Activated CD8-positive, alpha-beta memory T cell treated with anti-CD3 and anti-CD28 coated beads, Interleukin-2, amount 50 U/mL, for 4 hours (primary cell): ENCODE data around the gene PPP6R3.
"Not testable (repeated sequence)": the region's sequence is repeated elsewhere in the genome, so short reads cannot be mapped to it uniquely, and the experiment has no call there.

ENCODE experiments used
- DNase-seq: peaks from one replicate; pipeline ENCODE4 v3.0.0-alpha.2; 2020

Gene PPP6R3

GRCh38 chr11:68460741-68461574 lies at the start of gene PPP6R3:
Gene PPP6R3, plus strand, starts transcription at chr11:68460752. Its CDS starts 76,913 bp downstream, at chr11:68537665.
- no peak for DNase-seq

- no peak for DNase-seq
Measured at GRCh38 chr11:68411501-68411991, 49.0 kb upstream of the PPP6R3 start.

GRCh38 chr11:68412593-68413475 lies 47.7 kb upstream of the PPP6R3 start:
- DNase-seq: no peak

- no peak for DNase-seq
Measured at GRCh38 chr11:68413591-68413999, 47.0 kb upstream of the PPP6R3 start.

- no peak for DNase-seq
Measured at GRCh38 chr11:68414496-68415221, 45.9 kb upstream of the PPP6R3 start.

- DNase-seq: no peak
Measured at GRCh38 chr11:68416070-68416578, 44.4 kb upstream of the PPP6R3 start.

- DNase-seq: no peak
Measured at GRCh38 chr11:68418648-68419047, 41.9 kb upstream of the PPP6R3 start.

- no peak for DNase-seq
Measured at GRCh38 chr11:68420171-68420570, 40.4 kb upstream of the PPP6R3 start.

- no peak for DNase-seq
Measured at GRCh38 chr11:68423481-68423880, 37.1 kb upstream of the PPP6R3 start.

- no peak for DNase-seq
Measured at GRCh38 chr11:68424101-68424632, 36.4 kb upstream of the PPP6R3 start.

- DNase-seq: no peak
Measured at GRCh38 chr11:68424981-68425865, 35.3 kb upstream of the PPP6R3 start.

GRCh38 chr11:68425866-68426380 lies 34.6 kb upstream of the PPP6R3 start:
- no peak for DNase-seq

GRCh38 chr11:68429661-68430060 lies 30.9 kb upstream of the PPP6R3 start:
- DNase-seq: no peak

- DNase-seq: no peak
Measured at GRCh38 chr11:68430384-68430783, 30.2 kb upstream of the PPP6R3 start.

GRCh38 chr11:68430801-68431200 lies 29.8 kb upstream of the PPP6R3 start:
- DNase-seq: no peak

GRCh38 chr11:68431984-68432645 lies 28.4 kb upstream of the PPP6R3 start:
- DNase-seq: no peak

GRCh38 chr11:68432874-68433273 lies 27.7 kb upstream of the PPP6R3 start:
- DNase-seq: no peak

GRCh38 chr11:68433541-68433940 lies 27.0 kb upstream of the PPP6R3 start:
- no peak for DNase-seq

GRCh38 chr11:68434159-68434558 lies 26.4 kb upstream of the PPP6R3 start:
- not testable (repeated sequence) for DNase-seq

- no peak for DNase-seq
Measured at GRCh38 chr11:68436162-68436888, 24.2 kb upstream of the PPP6R3 start.
